Measurements from ENCODE around the gene TOMM6. TPM values are rescaled to one million over a fixed set of nuclear protein-coding genes. Genes with fewer than 3 reads are reported as not detected.

Gene TOMM6
- total RNA-seq, 1 experiment from 2014 or later, result 234 TPM

GRCh38 chr6:41740366-41741162 lies 46.9 kb upstream of the TOMM6 start:
- Histone ChIP-seq H3K4me3 (ENCODE audit: low read depth in 2 of 2, low read length in 2 of 2) (no peak overlapping the region), H3K36me3 (ENCODE audit: control insufficient read depth, insufficient read depth, low read length) (no peaks in the 10 kb centered on the region), H3K4me1 (ENCODE audit: control insufficient read depth, insufficient read depth, low read length) (peaks cover 9% of the 10 kb centered on the region), H3K27me3 (ENCODE audit: control insufficient read depth, insufficient read depth, low read length) (no peaks in the 10 kb centered on the region), H3K9me3 (ENCODE audit: control insufficient read depth, insufficient read depth, low read depth, low read length) (no peaks in the 10 kb centered on the region), H3K27ac (ENCODE audit: low read length) (no peak overlapping the region)
- ChIA-PET CTCF (interaction anchor here (0.9 to 1.0 kb wide), 2 partner anchors 34 to 39 kb away, joined by 3 to 4 read pairs; partner anchors contain the start of gene FRS3), POLR2A (no interaction called here)
- no peak for TF ChIP-seq CTCF (IDR thresholded peaks at IDR 0.05)
- no peak for TF ChIP-seq POLR2AphosphoS5 (IDR thresholded peaks at IDR 0.05; ENCODE audit: low read depth, low read length)
- no peak for TF ChIP-seq SIN3A (IDR thresholded peaks at IDR 0.05; ENCODE audit: borderline replicate concordance, insufficient read depth, low read depth, low read length)
- no peak for TF ChIP-seq REST (IDR thresholded peaks at IDR 0.05; ENCODE audit: insufficient read depth in 1 of 2, low read depth in 2 of 2, low read length in 1 of 2)
- TF ChIP-seq TCF7L2 (IDR thresholded peaks at IDR 0.05; ENCODE audit: low read depth, low read length), result no peak
- ATAC-seq (no peak), DNase-seq (ENCODE audit: low read depth, low spot score) (no peak)
- in situ Hi-C loops (cut with HindIII; ENCODE audit: low pct_unique_long_range_greater_than_20kb, low sequenced_read_pairs) (no loop called here), intact Hi-C loops (cut with micrococcal nuclease; ENCODE audit: unreplicated experiment) (no loop called here)
- no TSS peak for BruUV-seq (replicated peaks)

GRCh38 chr6:41741625-41742490 lies 45.6 kb upstream of the TOMM6 start:
- intact Hi-C loops (cut with micrococcal nuclease; ENCODE audit: unreplicated experiment), result no loop called here
- DNase-seq (ENCODE audit: low read depth, low spot score), result no peak
- Histone ChIP-seq H3K4me1 (ENCODE audit: control insufficient read depth, insufficient read depth, low read length) (peaks cover 5% of the 10 kb centered on the region), H3K36me3 (ENCODE audit: control insufficient read depth, insufficient read depth, low read length) (no peaks in the 10 kb centered on the region), H3K4me3 (ENCODE audit: low read depth in 2 of 2, low read length in 2 of 2) (no peak overlapping the region), H3K27ac (ENCODE audit: low read length) (no peak overlapping the region), H3K9me3 (ENCODE audit: control insufficient read depth, insufficient read depth, low read depth, low read length) (no peaks in the 10 kb centered on the region), H3K27me3 (ENCODE audit: control insufficient read depth, insufficient read depth, low read length) (no peaks in the 10 kb centered on the region)
- POLR2A ChIA-PET, result no interaction called here
- no TSS peak for BruUV-seq (replicated peaks)
- in situ Hi-C loops (cut with HindIII; ENCODE audit: low pct_unique_long_range_greater_than_20kb, low sequenced_read_pairs), result no loop called here
- no peak for TF ChIP-seq TCF7L2 (IDR thresholded peaks at IDR 0.05; ENCODE audit: low read depth, low read length)
- no peak for TF ChIP-seq SIN3A (IDR thresholded peaks at IDR 0.05; ENCODE audit: borderline replicate concordance, insufficient read depth, low read depth, low read length)
- no peak for TF ChIP-seq CTCF (IDR thresholded peaks at IDR 0.05)
- no peak for TF ChIP-seq REST (IDR thresholded peaks at IDR 0.05; ENCODE audit: insufficient read depth in 1 of 2, low read depth in 2 of 2, low read length in 1 of 2)
- no peak for TF ChIP-seq POLR2AphosphoS5 (IDR thresholded peaks at IDR 0.05; ENCODE audit: low read depth, low read length)
- ATAC-seq, result peak; percentile 32; the same call in 1 of the 2 replicates
- CTCF ChIA-PET, result interaction anchor here (0.9 kb wide), 1 partner anchor 38 kb away, joined by 4 read pairs; the partner anchor contains the start of gene FRS3
